ENCODE measurements around the gene ADISSP.

ADISSP gene

DNA sequence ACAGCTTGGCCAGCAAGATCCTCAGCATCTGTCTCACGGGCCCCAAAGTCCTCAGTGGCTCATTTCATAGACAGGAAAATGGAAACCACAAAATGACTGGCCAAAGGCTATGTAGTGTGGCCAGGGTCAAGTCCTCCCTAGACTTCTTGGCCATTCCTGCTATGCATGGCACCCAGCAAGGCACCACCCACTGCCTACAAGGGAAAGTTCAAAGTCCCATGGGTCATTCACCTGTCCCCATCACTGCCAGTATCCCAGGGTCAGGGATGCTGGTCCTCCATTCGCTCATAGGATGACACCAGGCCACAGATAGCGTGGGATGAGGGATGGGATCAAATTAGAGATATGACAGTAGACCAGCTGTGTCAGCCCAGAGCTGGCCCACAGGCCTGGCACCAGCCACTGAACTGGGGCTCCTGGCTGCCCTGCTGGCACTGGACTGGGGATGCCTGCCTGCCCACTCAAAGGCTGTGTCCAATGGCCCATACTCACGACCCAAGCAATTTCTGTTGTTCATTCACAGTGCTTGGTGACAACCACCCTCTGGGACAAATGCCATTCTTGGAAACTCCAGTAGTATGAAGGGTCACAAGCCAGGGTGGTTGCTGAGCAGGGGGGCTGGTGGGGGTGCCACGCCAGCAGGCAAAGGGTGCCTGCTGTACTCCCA, 11.6 kb downstream of the ADISSP start:
- intact Hi-C loops (cut with DNase I; ENCODE audit: low total_unique reads), result no loop called here
- H3K27me3 ChIP-seq, result peaks cover 0 to 6% of the 10 kb centered on the region in 2 donors
- TF ChIP-seq, protein P1, sequence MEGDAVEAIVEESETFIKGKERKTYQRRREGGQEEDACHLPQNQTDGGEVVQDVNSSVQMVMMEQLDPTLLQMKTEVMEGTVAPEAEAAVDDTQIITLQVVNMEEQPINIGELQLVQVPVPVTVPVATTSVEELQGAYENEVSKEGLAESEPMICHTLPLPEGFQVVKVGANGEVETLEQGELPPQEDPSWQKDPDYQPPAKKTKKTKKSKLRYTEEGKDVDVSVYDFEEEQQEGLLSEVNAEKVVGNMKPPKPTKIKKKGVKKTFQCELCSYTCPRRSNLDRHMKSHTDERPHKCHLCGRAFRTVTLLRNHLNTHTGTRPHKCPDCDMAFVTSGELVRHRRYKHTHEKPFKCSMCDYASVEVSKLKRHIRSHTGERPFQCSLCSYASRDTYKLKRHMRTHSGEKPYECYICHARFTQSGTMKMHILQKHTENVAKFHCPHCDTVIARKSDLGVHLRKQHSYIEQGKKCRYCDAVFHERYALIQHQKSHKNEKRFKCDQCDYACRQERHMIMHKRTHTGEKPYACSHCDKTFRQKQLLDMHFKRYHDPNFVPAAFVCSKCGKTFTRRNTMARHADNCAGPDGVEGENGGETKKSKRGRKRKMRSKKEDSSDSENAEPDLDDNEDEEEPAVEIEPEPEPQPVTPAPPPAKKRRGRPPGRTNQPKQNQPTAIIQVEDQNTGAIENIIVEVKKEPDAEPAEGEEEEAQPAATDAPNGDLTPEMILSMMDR (IDR thresholded peaks at IDR 0.05), result no peak
- H3K4me1 ChIP-seq, result peaks cover 0 to 8% (median 0%) of the 10 kb centered on the region in 4 donors
- peaks cover 0 to 22% (median 6%) of the 10 kb centered on the region in 3 donors for H3K36me3 ChIP-seq
- no peak for DNase-seq
- H3K27ac ChIP-seq, result no peak overlapping the region
- no peak overlapping the region for H3K4me3 ChIP-seq
- no peaks in the 10 kb centered on the region for H3K9me3 ChIP-seq

DNA sequence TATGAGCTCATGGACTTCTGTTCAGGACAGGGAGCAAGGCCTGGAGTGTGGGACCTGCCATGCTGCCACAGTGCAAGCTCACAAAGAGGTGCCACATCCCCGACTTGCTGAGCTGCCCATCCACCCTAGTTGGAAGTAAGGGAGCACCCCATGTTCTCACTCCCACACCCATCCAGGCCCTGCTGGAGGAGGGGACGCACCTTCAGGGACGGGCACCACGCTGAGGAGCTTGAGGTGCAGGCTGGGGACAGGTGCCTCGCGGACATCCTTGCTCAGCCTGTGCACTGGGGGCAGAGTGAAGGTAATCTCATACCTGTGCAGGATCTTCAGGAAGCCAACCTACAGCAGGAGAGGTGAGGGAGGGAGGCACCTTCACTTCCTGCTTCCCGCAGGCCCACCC, 12.3 kb downstream of the ADISSP start:
- H3K27me3 ChIP-seq, result peaks cover 0 to 13% of the 10 kb centered on the region in 2 donors
- H3K27ac ChIP-seq, result no peak overlapping the region
- peaks cover 0 to 8% (median 0%) of the 10 kb centered on the region in 4 donors for H3K4me1 ChIP-seq
- no peak overlapping the region for H3K4me3 ChIP-seq
- no peak for DNase-seq
- H3K9me3 ChIP-seq, result no peaks in the 10 kb centered on the region
- intact Hi-C loops (cut with DNase I; ENCODE audit: low total_unique reads), result no loop called here
- H3K36me3 ChIP-seq, result peaks cover 0 to 22% (median 6%) of the 10 kb centered on the region in 3 donors
- TF ChIP-seq, protein P1 (IDR thresholded peaks at IDR 0.05), result no peak

DNA sequence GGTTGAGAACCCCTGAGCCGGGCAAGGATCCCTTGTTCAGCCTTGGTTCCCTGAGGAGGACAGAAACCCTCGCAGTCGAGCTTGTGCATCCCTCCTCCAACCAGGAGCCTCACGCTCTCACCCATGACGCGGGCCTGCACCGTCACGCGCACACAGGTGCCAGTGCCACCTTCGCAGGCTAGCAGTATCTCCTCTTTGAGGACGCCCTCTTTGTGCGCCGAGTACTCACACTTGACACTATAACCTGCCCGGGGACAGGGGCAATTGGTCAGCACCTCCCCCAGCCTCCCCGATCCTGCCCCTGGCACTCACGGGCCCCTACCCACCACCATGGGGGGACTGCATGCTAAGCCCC, 13.3 kb downstream of the ADISSP start:
- TF ChIP-seq, protein P1 (IDR thresholded peaks at IDR 0.05), result no peak
- Histone ChIP-seq H3K9me3 (no peaks in the 10 kb centered on the region), H3K36me3 (peaks cover 0 to 22% (median 6%) of the 10 kb centered on the region in 3 donors), H3K27me3 (peaks cover 0 to 23% of the 10 kb centered on the region in 2 donors), H3K4me3 (no peak overlapping the region), H3K4me1 (peaks cover 0 to 15% (median 0%) of the 10 kb centered on the region in 4 donors), H3K27ac (no peak overlapping the region)
- no peak for DNase-seq
- intact Hi-C loops (cut with DNase I; ENCODE audit: low total_unique reads), result no loop called here

DNA sequence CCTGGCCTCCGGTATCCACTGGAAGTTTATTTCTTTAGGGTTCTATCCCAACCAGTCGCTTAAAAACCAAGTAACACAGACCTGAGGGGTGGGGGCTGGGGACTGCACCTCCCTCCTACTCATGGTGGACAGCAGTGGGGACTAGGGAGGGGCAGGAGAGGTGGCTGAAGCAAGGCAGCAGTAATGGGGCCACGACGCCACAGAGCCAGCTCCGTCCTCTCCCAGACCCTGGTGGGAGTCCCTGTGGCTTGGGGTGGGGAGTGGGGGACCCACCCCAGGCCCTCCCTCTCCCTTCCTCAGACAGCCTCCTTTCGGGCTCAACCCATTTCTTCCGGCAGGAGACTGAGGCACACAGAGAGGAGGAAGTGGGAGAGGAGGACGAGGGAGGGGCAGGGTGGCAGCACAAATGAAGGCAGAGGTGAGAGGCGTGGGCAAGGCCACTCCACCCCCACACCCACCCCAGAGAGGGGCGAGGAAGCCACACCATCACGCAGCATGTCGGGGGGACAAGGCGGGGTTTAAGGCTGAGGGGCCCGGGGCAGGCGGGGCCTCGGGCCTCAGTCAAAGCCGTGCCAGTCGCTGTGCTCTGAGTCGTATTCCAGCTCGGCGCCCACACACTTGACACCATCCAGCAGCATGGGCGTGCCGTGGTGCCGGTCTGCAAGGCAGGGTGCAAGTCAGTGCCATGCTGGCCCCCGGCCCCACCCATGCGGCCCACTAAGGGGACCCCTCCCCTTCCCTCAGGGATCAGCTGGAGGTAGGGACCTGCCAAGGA, 13.9 kb downstream of the ADISSP start:
- Histone ChIP-seq H3K4me1 (peaks cover 0 to 15% (median 0%) of the 10 kb centered on the region in 4 donors), H3K4me3 (no peak overlapping the region), H3K27ac (no peak overlapping the region), H3K9me3 (no peaks in the 10 kb centered on the region), H3K27me3 (peaks cover 0 to 29% of the 10 kb centered on the region in 2 donors), H3K36me3 (peaks cover 0 to 20% (median 6%) of the 10 kb centered on the region in 3 donors)
- intact Hi-C loops (cut with DNase I; ENCODE audit: low total_unique reads), result no loop called here
- DNase-seq, result no peak
- TF ChIP-seq, protein P1 (IDR thresholded peaks at IDR 0.05), result no peak

DNA sequence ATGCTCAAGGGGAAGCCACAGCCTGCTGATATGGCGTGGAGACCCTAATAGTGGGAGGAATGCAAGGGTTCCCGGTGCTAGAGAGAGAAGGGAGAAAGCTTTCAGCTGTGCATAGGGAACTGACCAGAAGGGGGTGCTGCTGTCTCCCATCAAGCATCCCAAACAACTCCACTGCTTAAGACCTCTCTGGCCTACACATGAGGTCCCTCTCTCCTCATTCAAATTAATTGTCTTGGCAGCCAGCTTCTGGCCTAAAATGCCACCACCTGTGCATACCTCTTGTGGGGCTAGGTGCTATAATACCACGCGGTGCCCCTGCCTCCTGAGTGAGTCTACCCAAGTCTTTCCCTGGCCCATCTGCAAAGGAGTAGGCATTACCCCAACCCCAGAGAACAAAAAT, 14.5 kb downstream of the ADISSP start:
- peak in 1 of 2 donors; percentile 68 for DNase-seq
- no peak overlapping the region for H3K4me3 ChIP-seq

More for the DNA sequence above, 14.5 kb downstream of the ADISSP start:
- Histone ChIP-seq H3K27ac (no peak overlapping the region), H3K36me3 (peaks cover 0 to 18% (median 3%) of the 10 kb centered on the region in 3 donors), H3K27me3 (peaks cover 0 to 31% of the 10 kb centered on the region in 2 donors), H3K9me3 (no peaks in the 10 kb centered on the region), H3K4me1 (peaks cover 0 to 15% (median 0%) of the 10 kb centered on the region in 4 donors)
- intact Hi-C loops (cut with DNase I; ENCODE audit: low total_unique reads), result no loop called here
- TF ChIP-seq, protein P1 (IDR thresholded peaks at IDR 0.05), result peak; percentile 68 to 72
